ENCODE measurements around the gene STAC3. TPM values are rescaled to one million over a fixed set of nuclear protein-coding genes. Genes with fewer than 3 reads are reported as not detected.

STAC3 gene
- total RNA-seq, 1 experiment from 2014 or later = 3.3 TPM

GRCh38 chr12:57229046-57229633 is 21.8 kb downstream of the STAC3 start:
- peaks cover 29% of the 10 kb centered on the region for H3K36me3 Mint-ChIP-seq
- DNase-seq (ENCODE audit: low spot score) (no peak), ATAC-seq (no peak)
- H3K27me3 Mint-ChIP-seq (ENCODE audit: low read depth) = peaks cover 53% of the 10 kb centered on the region
- H3K27ac Mint-ChIP-seq = no peak overlapping the region
- H3K4me1 Mint-ChIP-seq = peaks cover 46% of the 10 kb centered on the region
- ChIA-PET POLR2A (interaction anchor here (0.6 to 2.6 kb wide), 10 partner anchors 10 to 230 kb away, joined by 3 to 41 read pairs (median 6); partner anchors contain the start of genes GLI1, INHBE and LRP1), CTCF (interaction anchor here (1.0 to 10.4 kb wide), 17 partner anchors 8 to 247 kb away, joined by 3 to 660 read pairs (median 5); partner anchors contain the start of genes GLI1, INHBE, NXPH4 and STAC3)
- TF ChIP-seq E2F1 (CRISPR knock-in tag; IDR thresholded peaks at IDR 0.05) = no peak
- TF ChIP-seq USF1 (CRISPR knock-in tag; IDR thresholded peaks at IDR 0.05) = no peak
- TF ChIP-seq RORB (CRISPR knock-in tag; IDR thresholded peaks at IDR 0.05) = no peak
- TF ChIP-seq, protein P1, sequence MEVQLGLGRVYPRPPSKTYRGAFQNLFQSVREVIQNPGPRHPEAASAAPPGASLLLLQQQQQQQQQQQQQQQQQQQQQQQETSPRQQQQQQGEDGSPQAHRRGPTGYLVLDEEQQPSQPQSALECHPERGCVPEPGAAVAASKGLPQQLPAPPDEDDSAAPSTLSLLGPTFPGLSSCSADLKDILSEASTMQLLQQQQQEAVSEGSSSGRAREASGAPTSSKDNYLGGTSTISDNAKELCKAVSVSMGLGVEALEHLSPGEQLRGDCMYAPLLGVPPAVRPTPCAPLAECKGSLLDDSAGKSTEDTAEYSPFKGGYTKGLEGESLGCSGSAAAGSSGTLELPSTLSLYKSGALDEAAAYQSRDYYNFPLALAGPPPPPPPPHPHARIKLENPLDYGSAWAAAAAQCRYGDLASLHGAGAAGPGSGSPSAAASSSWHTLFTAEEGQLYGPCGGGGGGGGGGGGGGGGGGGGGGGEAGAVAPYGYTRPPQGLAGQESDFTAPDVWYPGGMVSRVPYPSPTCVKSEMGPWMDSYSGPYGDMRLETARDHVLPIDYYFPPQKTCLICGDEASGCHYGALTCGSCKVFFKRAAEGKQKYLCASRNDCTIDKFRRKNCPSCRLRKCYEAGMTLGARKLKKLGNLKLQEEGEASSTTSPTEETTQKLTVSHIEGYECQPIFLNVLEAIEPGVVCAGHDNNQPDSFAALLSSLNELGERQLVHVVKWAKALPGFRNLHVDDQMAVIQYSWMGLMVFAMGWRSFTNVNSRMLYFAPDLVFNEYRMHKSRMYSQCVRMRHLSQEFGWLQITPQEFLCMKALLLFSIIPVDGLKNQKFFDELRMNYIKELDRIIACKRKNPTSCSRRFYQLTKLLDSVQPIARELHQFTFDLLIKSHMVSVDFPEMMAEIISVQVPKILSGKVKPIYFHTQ (CRISPR knock-in tag; IDR thresholded peaks at IDR 0.05) = no peak
- TF ChIP-seq TCF7 (CRISPR knock-in tag; IDR thresholded peaks at IDR 0.05; ENCODE audit: low read depth) = no peak
- no peak for TF ChIP-seq STAT6 (CRISPR knock-in tag; conservative IDR thresholded peaks at IDR 0.05; ENCODE audit: low read depth)
- TF ChIP-seq GRHL2 (CRISPR knock-in tag; IDR thresholded peaks at IDR 0.05; ENCODE audit: insufficient replicate concordance, severe bottlenecking) = no peak
- TF ChIP-seq, protein P2, sequence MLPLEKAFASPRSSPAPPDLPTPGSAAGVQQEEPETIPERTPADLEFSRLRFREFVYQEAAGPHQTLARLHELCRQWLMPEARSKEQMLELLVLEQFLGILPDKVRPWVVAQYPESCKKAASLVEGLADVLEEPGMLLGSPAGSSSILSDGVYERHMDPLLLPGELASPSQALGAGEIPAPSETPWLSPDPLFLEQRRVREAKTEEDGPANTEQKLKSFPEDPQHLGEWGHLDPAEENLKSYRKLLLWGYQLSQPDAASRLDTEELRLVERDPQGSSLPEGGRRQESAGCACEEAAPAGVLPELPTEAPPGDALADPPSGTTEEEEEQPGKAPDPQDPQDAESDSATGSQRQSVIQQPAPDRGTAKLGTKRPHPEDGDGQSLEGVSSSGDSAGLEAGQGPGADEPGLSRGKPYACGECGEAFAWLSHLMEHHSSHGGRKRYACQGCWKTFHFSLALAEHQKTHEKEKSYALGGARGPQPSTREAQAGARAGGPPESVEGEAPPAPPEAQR (CRISPR knock-in tag; IDR thresholded peaks at IDR 0.05) = no peak
- TF ChIP-seq, protein P3, sequence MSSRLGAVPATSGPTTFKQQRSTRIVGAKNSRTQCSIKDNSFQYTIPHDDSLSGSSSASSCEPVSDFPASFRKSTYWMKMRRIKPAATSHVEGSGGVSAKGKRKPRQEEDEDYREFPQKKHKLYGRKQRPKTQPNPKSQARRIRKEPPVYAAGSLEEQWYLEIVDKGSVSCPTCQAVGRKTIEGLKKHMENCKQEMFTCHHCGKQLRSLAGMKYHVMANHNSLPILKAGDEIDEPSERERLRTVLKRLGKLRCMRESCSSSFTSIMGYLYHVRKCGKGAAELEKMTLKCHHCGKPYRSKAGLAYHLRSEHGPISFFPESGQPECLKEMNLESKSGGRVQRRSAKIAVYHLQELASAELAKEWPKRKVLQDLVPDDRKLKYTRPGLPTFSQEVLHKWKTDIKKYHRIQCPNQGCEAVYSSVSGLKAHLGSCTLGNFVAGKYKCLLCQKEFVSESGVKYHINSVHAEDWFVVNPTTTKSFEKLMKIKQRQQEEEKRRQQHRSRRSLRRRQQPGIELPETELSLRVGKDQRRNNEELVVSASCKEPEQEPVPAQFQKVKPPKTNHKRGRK (CRISPR knock-in tag; IDR thresholded peaks at IDR 0.05; ENCODE audit: borderline replicate concordance) = no peak
- no peak for TF ChIP-seq ARID4B (CRISPR knock-in tag; IDR thresholded peaks at IDR 0.05; ENCODE audit: borderline replicate concordance)
- no peak for TF ChIP-seq NR2C2 (CRISPR knock-in tag; IDR thresholded peaks at IDR 0.05)
- TF ChIP-seq CDX4 (CRISPR knock-in tag; IDR thresholded peaks at IDR 0.05; ENCODE audit: borderline replicate concordance) = no peak
- H3K4me3 Mint-ChIP-seq = peak overlapping the region; percentile 98
- no peaks in the 10 kb centered on the region for H3K9me3 Mint-ChIP-seq
